ENCODE measurements around the gene COL27A1. TPM values are rescaled to one million over a fixed set of nuclear protein-coding genes. Genes with fewer than 3 reads are reported as not detected.

The COL27A1 gene
- total RNA-seq, 1 donor from 2014 or later, result 4.3 TPM

DNA sequence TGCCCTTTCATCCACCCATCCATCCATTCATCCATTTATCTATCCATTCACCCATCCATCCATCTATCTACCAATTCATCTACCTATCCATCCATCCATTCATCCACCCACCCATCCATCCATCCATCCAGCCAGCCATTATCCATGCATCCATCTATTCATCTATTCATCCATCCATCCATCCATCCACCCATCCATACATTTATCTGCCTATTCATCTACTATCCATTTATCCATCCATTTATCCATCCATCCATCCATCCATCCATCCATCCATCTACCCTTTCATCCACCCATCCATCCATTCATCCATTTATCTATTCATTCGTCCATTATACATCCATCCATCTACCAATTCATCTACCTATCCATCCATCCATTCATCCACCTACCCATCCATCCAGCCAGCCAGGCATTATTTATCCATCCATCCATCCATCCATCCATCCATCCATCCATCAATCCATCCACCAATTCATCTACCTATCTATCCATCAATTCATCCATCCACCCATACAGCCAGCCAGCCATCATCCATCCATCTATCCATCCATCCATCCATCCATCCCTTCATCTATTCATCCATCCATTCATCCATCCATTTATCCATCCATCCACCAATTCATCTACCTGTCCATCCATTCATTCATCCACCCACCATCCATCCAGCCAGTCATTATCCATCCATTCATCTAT, 10.2 kb downstream of the COL27A1 start:
- H3K27ac Mint-ChIP-seq, result no peak overlapping the region
- peaks cover 42% of the 10 kb centered on the region for H3K4me1 Mint-ChIP-seq
- DNase-seq (ENCODE audit: low spot score), result no peak

DNA sequence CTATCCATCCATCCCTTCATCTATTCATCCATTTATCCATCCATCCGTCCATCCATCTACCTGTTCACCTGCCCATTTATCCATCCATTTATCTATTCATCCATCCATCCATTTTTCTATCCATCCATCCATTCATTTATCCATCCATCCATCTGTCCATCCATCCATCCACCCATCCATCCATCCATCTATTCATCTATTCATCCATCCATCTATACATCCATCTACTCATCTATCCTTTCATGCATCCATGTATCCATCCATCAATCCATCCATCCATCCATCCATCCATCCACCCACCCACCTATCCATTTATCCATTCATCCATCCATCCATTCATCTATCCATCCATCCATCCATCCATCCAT, 10.8 kb downstream of the COL27A1 start:
- Histone ChIP-seq H3K4me1 (peaks cover 38% of the 10 kb centered on the region), H3K79me2 (ENCODE audit: low read depth) (no peaks in the 10 kb centered on the region), H3K4me2 (no peak overlapping the region), H3K9ac (no peak overlapping the region), H3K36me3 (no peaks in the 10 kb centered on the region), H3K27me3 (no peaks in the 10 kb centered on the region), H3K9me3 (ENCODE audit: low read depth) (no peaks in the 10 kb centered on the region), H2AFZ (replicated peaks) (no peak overlapping the region), H3F3A (ENCODE audit: low read depth) (no peaks in the 10 kb centered on the region), H3K4me3 (no peak overlapping the region), H3K27ac (no peak overlapping the region), H4K20me1 (ENCODE audit: low read depth) (peaks cover 16% of the 10 kb centered on the region)
- Mint-ChIP-seq H3K4me1 (peaks cover 44% of the 10 kb centered on the region), H3K36me3 (peaks cover 6% of the 10 kb centered on the region), H3K9me3 (no peaks in the 10 kb centered on the region), H3K27me3 (ENCODE audit: insufficient read depth, low read depth) (peaks cover 2% of the 10 kb centered on the region), H3K27ac (no peak overlapping the region), H3K4me3 (no peak overlapping the region)
- DNase-seq (ENCODE audit: low spot score), result no peak
- TF ChIP-seq, protein P1, sequence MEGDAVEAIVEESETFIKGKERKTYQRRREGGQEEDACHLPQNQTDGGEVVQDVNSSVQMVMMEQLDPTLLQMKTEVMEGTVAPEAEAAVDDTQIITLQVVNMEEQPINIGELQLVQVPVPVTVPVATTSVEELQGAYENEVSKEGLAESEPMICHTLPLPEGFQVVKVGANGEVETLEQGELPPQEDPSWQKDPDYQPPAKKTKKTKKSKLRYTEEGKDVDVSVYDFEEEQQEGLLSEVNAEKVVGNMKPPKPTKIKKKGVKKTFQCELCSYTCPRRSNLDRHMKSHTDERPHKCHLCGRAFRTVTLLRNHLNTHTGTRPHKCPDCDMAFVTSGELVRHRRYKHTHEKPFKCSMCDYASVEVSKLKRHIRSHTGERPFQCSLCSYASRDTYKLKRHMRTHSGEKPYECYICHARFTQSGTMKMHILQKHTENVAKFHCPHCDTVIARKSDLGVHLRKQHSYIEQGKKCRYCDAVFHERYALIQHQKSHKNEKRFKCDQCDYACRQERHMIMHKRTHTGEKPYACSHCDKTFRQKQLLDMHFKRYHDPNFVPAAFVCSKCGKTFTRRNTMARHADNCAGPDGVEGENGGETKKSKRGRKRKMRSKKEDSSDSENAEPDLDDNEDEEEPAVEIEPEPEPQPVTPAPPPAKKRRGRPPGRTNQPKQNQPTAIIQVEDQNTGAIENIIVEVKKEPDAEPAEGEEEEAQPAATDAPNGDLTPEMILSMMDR (IDR thresholded peaks at IDR 0.05), result no peak
- TF ChIP-seq EZH2 (IDR thresholded peaks at IDR 0.05), result no peak
- TF ChIP-seq EZH2phosphoT487 (IDR thresholded peaks at IDR 0.05), result no peak

More for the DNA sequence above, 10.2 kb downstream of the COL27A1 start:
- no peak overlapping the region for H3K4me3 ChIP-seq
- H2AFZ ChIP-seq (replicated peaks), result no peak overlapping the region
- TF ChIP-seq EZH2 (IDR thresholded peaks at IDR 0.05) (no peak), EZH2phosphoT487 (IDR thresholded peaks at IDR 0.05) (no peak)
- TF ChIP-seq, protein P1 (IDR thresholded peaks at IDR 0.05), result no peak
- no peak overlapping the region for H3K4me2 ChIP-seq
- H3K9me3 ChIP-seq (ENCODE audit: low read depth), result no peaks in the 10 kb centered on the region
- no peak overlapping the region for H3K9ac ChIP-seq
- H3K4me3 Mint-ChIP-seq, result no peak overlapping the region
- no peak overlapping the region for H3K27ac ChIP-seq
- peaks cover 4% of the 10 kb centered on the region for H3K27me3 Mint-ChIP-seq (ENCODE audit: insufficient read depth, low read depth)
- H3K36me3 Mint-ChIP-seq, result peaks cover 6% of the 10 kb centered on the region
- no peaks in the 10 kb centered on the region for H3K9me3 Mint-ChIP-seq
- peaks cover 4% of the 10 kb centered on the region for H3K79me2 ChIP-seq (ENCODE audit: low read depth)
- no peaks in the 10 kb centered on the region for H3F3A ChIP-seq (ENCODE audit: low read depth)
- H3K36me3 ChIP-seq, result no peaks in the 10 kb centered on the region
- no peaks in the 10 kb centered on the region for H3K27me3 ChIP-seq
- peaks cover 35% of the 10 kb centered on the region for H3K4me1 ChIP-seq
- H4K20me1 ChIP-seq (ENCODE audit: low read depth), result peaks cover 18% of the 10 kb centered on the region

DNA sequence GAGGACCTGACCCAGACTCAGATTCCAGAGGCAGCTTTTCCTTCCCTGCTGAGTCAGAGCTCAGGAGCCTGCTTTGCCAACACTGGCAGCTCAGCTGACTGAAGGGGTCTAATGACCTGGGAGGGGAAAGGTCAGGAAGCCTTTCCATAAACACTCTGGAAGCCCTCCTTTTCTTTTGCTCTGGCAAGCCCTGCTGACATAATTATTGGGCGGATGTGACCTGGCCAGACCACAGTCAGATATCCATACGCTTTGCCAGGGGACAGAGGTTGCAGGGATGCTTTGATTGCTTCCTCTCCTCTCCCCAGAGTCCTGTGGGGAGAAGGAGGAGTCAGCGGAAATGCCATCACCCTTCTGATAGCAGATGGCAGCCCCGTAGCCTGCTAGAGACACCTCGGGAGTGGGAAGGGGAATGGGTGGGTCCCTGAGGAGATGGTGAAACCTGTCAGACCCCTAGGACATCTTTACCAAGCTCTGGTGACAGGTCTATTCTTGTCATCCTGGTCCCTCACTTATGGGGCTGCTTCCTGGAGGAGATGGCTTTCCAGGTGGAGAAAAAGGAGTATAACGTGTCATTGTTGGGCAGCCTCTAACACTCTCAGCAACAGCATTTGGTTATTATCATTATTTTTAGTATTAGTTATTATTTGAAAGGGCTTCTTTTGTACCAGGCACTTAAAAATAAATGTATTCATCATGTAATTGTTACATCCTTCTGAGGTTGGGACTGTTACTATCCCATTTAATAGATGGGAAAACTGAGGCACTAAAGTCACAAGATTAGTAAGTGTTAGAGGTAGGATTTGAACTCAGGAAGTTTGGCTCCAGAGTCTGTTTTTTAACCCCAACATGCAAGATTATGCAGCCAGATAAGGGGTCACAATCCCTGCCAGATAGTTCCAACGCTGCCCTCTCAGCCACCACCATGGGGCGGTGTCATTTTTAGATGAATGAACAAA, 11.6 kb downstream of the COL27A1 start:
- no peaks in the 10 kb centered on the region for H3K9me3 Mint-ChIP-seq
- no peaks in the 10 kb centered on the region for H3K27me3 ChIP-seq
- peaks cover 38% of the 10 kb centered on the region for H3K4me1 ChIP-seq
- H3K4me1 Mint-ChIP-seq, result peaks cover 51% of the 10 kb centered on the region
- no peak overlapping the region for H3K27ac ChIP-seq
- H2AFZ ChIP-seq (replicated peaks), result no peak overlapping the region
- H3F3A ChIP-seq (ENCODE audit: low read depth), result no peaks in the 10 kb centered on the region
- no peaks in the 10 kb centered on the region for H3K36me3 ChIP-seq
- H3K36me3 Mint-ChIP-seq, result peaks cover 6% of the 10 kb centered on the region
- H3K9me3 ChIP-seq (ENCODE audit: low read depth), result no peaks in the 10 kb centered on the region
- H3K4me3 Mint-ChIP-seq, result no peak overlapping the region
- no peak overlapping the region for H3K4me2 ChIP-seq
- peaks cover 2% of the 10 kb centered on the region for H3K27me3 Mint-ChIP-seq (ENCODE audit: insufficient read depth, low read depth)
- TF ChIP-seq, protein P1 (IDR thresholded peaks at IDR 0.05), result no peak
- TF ChIP-seq EZH2phosphoT487 (IDR thresholded peaks at IDR 0.05), result no peak
- no peak for TF ChIP-seq EZH2 (IDR thresholded peaks at IDR 0.05)
- no peak overlapping the region for H3K4me3 ChIP-seq
- DNase-seq (ENCODE audit: low spot score), result no peak
- no peaks in the 10 kb centered on the region for H3K79me2 ChIP-seq (ENCODE audit: low read depth)
- H4K20me1 ChIP-seq (ENCODE audit: low read depth), result peaks cover 14% of the 10 kb centered on the region
- no peak overlapping the region for H3K9ac ChIP-seq
- no peak overlapping the region for H3K27ac Mint-ChIP-seq
